Ovary (tissue), 9 donors: Measurements from ENCODE around the gene COPS9. TPM values are rescaled to one million over a fixed set of nuclear protein-coding genes. Genes with fewer than 3 reads are reported as not detected.
A peak's percentile ranks its signal among the peaks of the same experiment; 100 is the strongest.

Source experiments
- DNase-seq, 5 donors: peaks; one replicate each; pipeline ENCODE4 v3.0.0-alpha.2; 2019 to 2020
- H3K27ac ChIP-seq, 2 donors: fragments of 200-600 bp; one replicate each; pipeline versions ENCODE4 v1.5.1 to v1.8.0; 2019 to 2022
- H3K27me3 ChIP-seq: fragments of 200-600 bp; one replicate; pipeline ENCODE4 v1.8.0; 2022
- H3K36me3 ChIP-seq: fragments of 200-600 bp; sonication (generic); one replicate; pipeline ENCODE4 v1.5.1; 2019
- H3K4me1 ChIP-seq: one replicate; pipeline ENCODE4 v1.8.1; 2013; ENCODE audit warnings: mild to moderate bottlenecking, moderate library complexity; ENCODE audit not compliant: insufficient read depth
- H3K4me3 ChIP-seq: fragments of 200-600 bp; sonication (generic); one replicate; pipeline ENCODE4 v1.5.1; 2017
- H3K9me3 ChIP-seq, 2 donors: fragments of 200-600 bp in 1 of 2; sonication (generic) in 1 of 2; one replicate each; pipeline versions ENCODE4 v1.5.1 to v1.8.1; 2013 to 2019; ENCODE audit warnings: mild to moderate bottlenecking in 1 of 2, moderate library complexity in 1 of 2
- EP300 ChIP-seq: sonication (generic); formaldehyde crosslinking; IDR thresholded peaks from one replicate; pipeline ENCODE4 v1.6.1; 2017; ENCODE audit warnings: antibody characterized with exemption
- POLR2A ChIP-seq: fragments of 450-650 bp; IDR thresholded peaks from one replicate; pipeline ENCODE4 v1.6.1; 2017; ENCODE audit warnings: antibody characterized with exemption, mild to moderate bottlenecking, moderate library complexity
- WGBS, 3 donors: extraction: QIAGEN DNeasy Blood & Tissue Kit in 1 of 3; methylation state at CpG; one replicate each; pipeline versions ENCODE4 v1.1.5 to v1.1.7; 2013 to 2017; 5-methylcytosine and 5-hydroxymethylcytosine counted together
- intact Hi-C, 4 donors: fragments of 100-400 bp; cut with DNase I; formaldehyde crosslinking; loops; one replicate each; pipeline versions ENCODE4 v1.11.0 to v1.15.1; 2022 to 2023
- polyA plus RNA-seq, 2 donors: library from polyadenylated mRNA; stranded (reverse); fragments of 200-250 nt in 1 of 2; fragments of 350-450 nt in 1 of 2; fragmentation: Illumina TruSeq in 1 of 2; extraction: RNeasy Lipid Tissue Mini Kit (QIAGEN cat#74804) in 1 of 2; gene quantifications; one replicate each; pipeline ENCODE4 v1.2.3, GENCODE V29; 2013 to 2014
- total RNA-seq, 7 donors: library from RNA; depleted of rRNA in 2 of 7; stranded (reverse); fragments of >200 nt in 2 of 7; fragmentation: NEBNext Ultra II Directional in 3 of 7; extraction: Animal tissue kit (Norgen Biotek cat#: 25700) in 3 of 7; gene quantifications; one replicate each; pipeline versions ENCODE4 v1.1.0 to v1.2.4, GENCODE V29; 2016 to 2023
- TF ChIP-seq, protein P1 (sequence below), 3 donors: fragments of 450-650 bp in 2 of 3; fragments of 200-600 bp in 1 of 3; IDR thresholded peaks; one replicate each; pipeline versions ENCODE4 v1.5.1 to v1.8.0; 2016 to 2022; ENCODE audit warnings: antibody characterized with exemption in 3 of 3, mild to moderate bottlenecking in 1 of 3
- donor health status: DM: no; HTN: no; CAD: no; lungs with moderate emphysema.
- donor health status: DM: no; HTN: no; CAD: no.
- donor health status: Bipolar disorder and iron deficiency.
- donor health status: DM: yes; HTN: yes; CAD: no.
- donor health status: DM: no; HTN: no; CAD: no.
- donor health status: DM: yes; HTN: yes; CAD: no.

COPS9 gene
- total and polyA plus RNA-seq, 9 donors, result 42.1 to 286 (median 101) TPM

DNA sequence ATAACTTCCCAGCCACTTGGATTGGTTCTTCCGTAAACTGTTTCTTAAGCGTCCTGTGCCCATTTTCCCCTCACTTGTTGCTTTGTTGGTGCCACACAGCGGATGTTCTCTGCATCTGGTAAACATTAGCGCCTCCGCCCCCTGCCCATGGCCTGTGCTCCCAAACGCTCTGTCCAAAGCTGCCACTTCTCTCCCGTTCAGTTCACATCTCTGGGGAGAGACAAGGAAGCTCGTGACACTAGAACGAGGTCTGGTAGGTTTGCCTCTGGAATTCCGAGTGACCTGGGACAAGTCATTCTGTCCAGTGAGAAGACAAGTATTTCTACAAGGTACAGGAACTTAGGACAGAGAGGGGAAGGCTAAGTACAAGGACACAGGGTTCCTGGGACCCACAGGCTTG, 9.4 kb downstream of the COPS9 start:
- no peaks in the 10 kb centered on the region for H3K36me3 ChIP-seq
- TF ChIP-seq POLR2A, result no peak
- TF ChIP-seq, protein P1, sequence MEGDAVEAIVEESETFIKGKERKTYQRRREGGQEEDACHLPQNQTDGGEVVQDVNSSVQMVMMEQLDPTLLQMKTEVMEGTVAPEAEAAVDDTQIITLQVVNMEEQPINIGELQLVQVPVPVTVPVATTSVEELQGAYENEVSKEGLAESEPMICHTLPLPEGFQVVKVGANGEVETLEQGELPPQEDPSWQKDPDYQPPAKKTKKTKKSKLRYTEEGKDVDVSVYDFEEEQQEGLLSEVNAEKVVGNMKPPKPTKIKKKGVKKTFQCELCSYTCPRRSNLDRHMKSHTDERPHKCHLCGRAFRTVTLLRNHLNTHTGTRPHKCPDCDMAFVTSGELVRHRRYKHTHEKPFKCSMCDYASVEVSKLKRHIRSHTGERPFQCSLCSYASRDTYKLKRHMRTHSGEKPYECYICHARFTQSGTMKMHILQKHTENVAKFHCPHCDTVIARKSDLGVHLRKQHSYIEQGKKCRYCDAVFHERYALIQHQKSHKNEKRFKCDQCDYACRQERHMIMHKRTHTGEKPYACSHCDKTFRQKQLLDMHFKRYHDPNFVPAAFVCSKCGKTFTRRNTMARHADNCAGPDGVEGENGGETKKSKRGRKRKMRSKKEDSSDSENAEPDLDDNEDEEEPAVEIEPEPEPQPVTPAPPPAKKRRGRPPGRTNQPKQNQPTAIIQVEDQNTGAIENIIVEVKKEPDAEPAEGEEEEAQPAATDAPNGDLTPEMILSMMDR (IDR thresholded peaks at IDR 0.05), result no peak
- TF ChIP-seq EP300, result no peak
- H3K27me3 ChIP-seq, result no peaks in the 10 kb centered on the region
- intact Hi-C loops, result loop anchor here in 1 of 4 donors (10.0 kb wide), 1 partner anchor 622 kb away; no protein-coding TSS in a partner anchor
- H3K4me1 ChIP-seq, result no peaks in the 10 kb centered on the region
- H3K27ac ChIP-seq, result no peak overlapping the region
- WGBS, 3 donors, result 89 to 95% (median 90%) methylated on average over 10 of the region's 10 CpGs
- no peaks in the 10 kb centered on the region for H3K9me3 ChIP-seq
- H3K4me3 ChIP-seq, result no peak overlapping the region
- peak in 2 of 5 donors; percentile 3 to 4 for DNase-seq

DNA sequence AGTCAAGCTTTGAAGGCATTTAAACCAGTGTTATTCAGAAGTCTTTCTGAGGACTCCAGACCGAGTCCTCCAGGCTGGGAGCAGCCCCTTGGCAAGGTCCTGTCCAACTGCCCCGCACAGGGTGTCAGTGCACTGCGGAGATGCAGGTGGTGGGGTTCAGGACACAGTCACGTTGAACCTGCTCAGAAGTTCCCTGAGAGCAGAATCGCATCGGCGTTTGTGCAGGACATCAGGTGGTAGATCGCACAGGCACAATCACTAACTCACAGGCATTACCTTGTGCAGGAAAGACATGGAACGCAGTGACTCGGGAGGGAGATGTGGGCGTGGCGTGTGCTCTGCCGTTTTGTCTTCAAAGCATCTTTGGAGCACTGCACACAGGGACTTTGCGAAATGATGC, 10.4 kb downstream of the COPS9 start:
- 93 to 95% (median 94%) methylated on average over 14 of the region's 14 CpGs for WGBS, 3 donors

DNA sequence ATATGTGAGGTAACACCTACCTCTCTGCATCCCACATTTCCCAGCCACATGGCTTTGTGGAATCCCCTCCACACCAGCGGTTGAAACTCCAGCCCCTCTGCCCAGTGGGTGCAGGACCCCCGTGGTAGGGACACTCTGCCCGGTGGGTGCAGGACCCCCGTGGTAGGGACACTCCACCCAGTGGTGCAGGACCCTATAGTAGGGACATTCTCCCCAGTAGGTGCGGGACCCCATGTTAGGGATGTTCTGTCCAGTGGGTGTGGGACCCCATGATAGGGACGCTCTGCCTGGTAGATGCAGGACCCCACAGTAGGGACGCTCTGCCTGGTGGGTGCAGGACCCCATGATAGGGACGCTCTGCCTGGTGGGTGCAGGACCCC, 11.5 kb downstream of the COPS9 start:
- H3K4me3 ChIP-seq, result no peak overlapping the region
- H3K36me3 ChIP-seq, result no peaks in the 10 kb centered on the region
- peak in 2 of 5 donors; percentile 8 to 19 for DNase-seq
- TF ChIP-seq POLR2A (no peak), EP300 (no peak)
- TF ChIP-seq, protein P1 (IDR thresholded peaks at IDR 0.05), result no peak
- H3K9me3 ChIP-seq, result no peaks in the 10 kb centered on the region
- 87 to 97% (median 89%) methylated on average over 6 to 8 of the region's 8 CpGs for WGBS, 3 donors
- no peaks in the 10 kb centered on the region for H3K27me3 ChIP-seq
- H3K27ac ChIP-seq, result no peak overlapping the region
- H3K4me1 ChIP-seq, result no peaks in the 10 kb centered on the region
- intact Hi-C loops, result loop anchor here in 1 of 4 donors (10.0 kb wide), 1 partner anchor 620 kb away; no protein-coding TSS in a partner anchor

More for the DNA sequence above, 10.4 kb downstream of the COPS9 start:
- TF ChIP-seq, protein P1 (IDR thresholded peaks at IDR 0.05), result no peak
- TF ChIP-seq EP300 (no peak), POLR2A (no peak)
- Histone ChIP-seq H3K9me3 (no peaks in the 10 kb centered on the region), H3K36me3 (no peaks in the 10 kb centered on the region), H3K4me3 (no peak overlapping the region), H3K4me1 (no peaks in the 10 kb centered on the region), H3K27ac (no peak overlapping the region), H3K27me3 (no peaks in the 10 kb centered on the region)
- intact Hi-C loops, result loop anchor here in 1 of 4 donors (10.0 kb wide), 1 partner anchor 621 kb away; no protein-coding TSS in a partner anchor
- peak in 2 of 5 donors; percentile 2 to 9 for DNase-seq

DNA sequence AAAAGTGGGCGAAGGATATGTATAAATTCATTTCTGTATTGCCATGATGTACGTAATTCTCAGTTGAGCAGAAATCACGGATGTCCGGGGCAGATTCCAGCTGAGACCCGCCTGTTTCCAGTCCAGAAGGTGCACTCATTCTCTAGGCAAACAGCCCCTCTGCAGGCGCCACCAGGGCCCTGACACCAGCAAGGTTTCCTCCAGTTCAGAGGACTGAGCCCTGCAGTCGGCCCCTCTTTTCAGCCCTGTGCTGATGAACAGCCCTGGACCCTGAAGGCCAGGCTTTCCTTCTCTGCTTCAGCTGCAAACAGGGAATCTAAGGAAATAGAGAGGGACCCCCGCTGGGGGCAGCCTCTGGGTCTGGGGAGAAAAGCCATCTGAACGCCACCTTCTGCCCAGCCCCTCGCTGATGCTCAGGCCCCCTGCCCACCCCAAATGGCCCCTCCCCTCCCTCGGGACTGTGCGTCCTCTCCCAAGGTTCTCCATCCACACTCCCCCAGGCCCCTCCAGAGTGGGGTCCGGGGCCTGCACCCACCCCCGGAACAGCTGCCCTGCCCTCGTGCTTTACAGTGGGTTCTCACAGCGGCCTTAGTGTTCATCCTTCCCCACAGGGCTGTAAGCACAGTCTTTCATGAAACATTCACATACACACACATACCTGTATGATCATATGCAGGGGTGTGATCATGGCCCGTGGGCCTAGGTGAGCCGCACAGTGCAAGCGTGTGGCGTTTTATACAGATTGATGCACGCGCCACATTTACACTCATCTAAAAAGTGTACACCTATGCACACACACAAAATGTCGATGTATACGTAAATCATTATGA, 12.1 kb downstream of the COPS9 start:
- H3K27me3 ChIP-seq, result no peaks in the 10 kb centered on the region
- TF ChIP-seq EP300 (no peak), POLR2A (no peak)
- TF ChIP-seq, protein P1 (IDR thresholded peaks at IDR 0.05), result no peak
- 76 to 79% (median 78%) methylated on average over 24 of the region's 24 CpGs for WGBS, 3 donors
- no peaks in the 10 kb centered on the region for H3K36me3 ChIP-seq
- H3K4me3 ChIP-seq, result no peak overlapping the region
- no peaks in the 10 kb centered on the region for H3K9me3 ChIP-seq
- peak in 2 of 5 donors; percentile 6 to 14 for DNase-seq
- no peak overlapping the region for H3K27ac ChIP-seq
- intact Hi-C loops, result loop anchor here in 1 of 4 donors (10.0 kb wide), 1 partner anchor 619 kb away; no protein-coding TSS in a partner anchor
- no peaks in the 10 kb centered on the region for H3K4me1 ChIP-seq
